Fibroblast of lung (primary cell): Measurements from ENCODE around the gene MT1X. TPM values are rescaled to one million over a fixed set of nuclear protein-coding genes. Genes with fewer than 3 reads are reported as not detected.

ENCODE experiments used
- DNase-seq, 2 donors: peaks; one replicate each; pipeline versions ENCODE4 v3.0.0 to v3.0.0-alpha.2; 2010; ENCODE audit warnings: low read depth in 2 of 2
- H2AFZ ChIP-seq: 2 replicates; pipeline ENCODE4 v1.5.1; 2012; ENCODE audit warnings: low read length, control low read depth, inconsistent platforms
- H3K27ac ChIP-seq: 2 replicates; pipeline ENCODE4 v1.5.1; 2011; ENCODE audit warnings: low read length, control low read depth; ENCODE audit not compliant: insufficient read depth
- H3K27me3 ChIP-seq: 2 replicates; pipeline ENCODE4 v1.5.1; 2011; ENCODE audit warnings: mild to moderate bottlenecking, low read length; ENCODE audit not compliant: control insufficient read depth, insufficient read depth
- H3K36me3 ChIP-seq: 2 replicates; pipeline ENCODE4 v1.5.1; 2011; ENCODE audit warnings: low read length; ENCODE audit not compliant: control insufficient read depth, insufficient read depth
- H3K4me1 ChIP-seq: 2 replicates; pipeline ENCODE4 v1.5.1; 2011; ENCODE audit warnings: low read length; ENCODE audit not compliant: control insufficient read depth, insufficient read depth; ENCODE audit errors: extremely low read depth
- H3K4me2 ChIP-seq: 2 replicates; pipeline ENCODE4 v1.5.1; 2011; ENCODE audit warnings: low read length, control low read depth; ENCODE audit not compliant: insufficient read depth; ENCODE audit errors: extremely low read depth
- H3K4me3 ChIP-seq, 4 experiments: fragments of 200-600 bp in 1 of 4; sonication (generic) in 1 of 4; replicated peaks in 1 of 4; 2 replicates each; pipeline ENCODE4 v1.5.1; 2011 to 2016; ENCODE audit warnings: low read length in 4 of 4, low read depth in 3 of 4, mild to moderate bottlenecking in 3 of 4, control low read depth in 2 of 4, inconsistent platforms in 1 of 4, mixed read lengths in 1 of 4; ENCODE audit not compliant: insufficient read depth in 1 of 4; ENCODE audit errors: control extremely low read depth in 1 of 4
- H3K79me2 ChIP-seq: 2 replicates; pipeline ENCODE4 v1.5.1; 2012; ENCODE audit warnings: mild to moderate bottlenecking, low read length, inconsistent platforms; ENCODE audit not compliant: control insufficient read depth, insufficient read depth
- H3K9ac ChIP-seq: 2 replicates; pipeline ENCODE4 v1.5.1; 2011; ENCODE audit warnings: mild to moderate bottlenecking, low read length, control low read depth; ENCODE audit not compliant: insufficient read depth
- H3K9me3 ChIP-seq: 2 replicates; pipeline ENCODE4 v1.5.1; 2012; ENCODE audit warnings: low read depth, low read length; ENCODE audit not compliant: control insufficient read depth, insufficient read depth
- H4K20me1 ChIP-seq: 2 replicates; pipeline ENCODE4 v1.5.1; 2011; ENCODE audit warnings: low read length; ENCODE audit not compliant: control insufficient read depth, insufficient read depth; ENCODE audit errors: extremely low read depth
- EZH2 ChIP-seq: IDR thresholded peaks from 2 replicates; pipeline ENCODE4 v1.5.1; 2012; ENCODE audit warnings: low read length, control low read depth, mild to moderate bottlenecking; ENCODE audit errors: missing control alignments
- polyA plus RNA-seq, 2 donors: library from polyadenylated mRNA; depleted of rRNA in 1 of 2; stranded (reverse) in 1 of 2; unstranded in 1 of 2; fragments of >200 nt; gene quantifications; 2 replicates each; pipeline ENCODE4 v1.2.1, GENCODE V29; 2011 to 2012; ENCODE audit warnings: missing spikeins in 1 of 2
- total RNA-seq: library from RNA; depleted of rRNA; stranded (reverse); fragments of >200 nt; gene quantifications from 2 replicates; pipeline ENCODE4 v1.2.1, GENCODE V29; 2014
- TF ChIP-seq, protein P1 (sequence below), 2 donors: IDR thresholded peaks in 1 of 2; conservative IDR thresholded peaks in 1 of 2; 1 replicate in 1 of 2; 2 replicates in 1 of 2; pipeline ENCODE4 v1.5.1; 2011 to 2012; ENCODE audit warnings: low read length in 2 of 2, control low read depth in 1 of 2, inconsistent platforms in 1 of 2, low read depth in 1 of 2, mild to moderate bottlenecking in 1 of 2

Gene MT1X
- total and polyA plus RNA-seq, 2 donors (not counting 1 experiment from before 2014, with no cell fraction given): 137 to 242 TPM

DNA sequence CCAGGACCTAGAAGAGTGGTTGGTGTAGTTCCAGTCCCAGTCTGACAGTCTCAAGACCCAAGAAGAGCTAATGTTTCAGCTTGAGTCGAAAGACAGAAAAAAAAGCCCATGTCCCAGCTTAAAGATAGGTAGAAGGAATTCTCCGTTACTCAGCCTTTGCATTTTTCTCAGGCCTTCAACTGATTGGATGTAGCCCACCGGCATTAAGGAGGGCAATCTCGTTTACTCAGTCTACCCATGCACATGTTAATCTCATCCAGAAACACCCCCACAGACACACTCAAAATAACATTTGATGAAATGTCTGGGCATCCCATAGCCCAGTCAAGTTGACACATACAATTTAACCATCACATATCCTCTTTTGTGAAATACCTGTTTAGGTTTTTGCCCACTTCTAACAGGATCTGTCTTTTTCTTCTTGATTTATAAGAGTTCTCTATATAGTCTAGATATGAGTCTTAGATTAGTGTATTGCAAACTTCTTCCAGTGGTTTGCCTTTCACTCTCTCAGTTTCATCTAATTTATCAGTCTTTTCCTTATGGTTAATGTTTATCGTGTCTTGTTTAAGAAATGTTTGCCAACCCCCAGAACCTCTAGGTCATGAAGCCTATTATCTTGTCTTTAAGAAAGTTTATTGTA is 40.1 kb downstream of the MT1X start:
- Histone ChIP-seq H3K9ac (no peak overlapping the region), H4K20me1 (no peaks in the 10 kb centered on the region), H3K4me1 (no peaks in the 10 kb centered on the region), H3K9me3 (no peaks in the 10 kb centered on the region), H3K79me2 (no peaks in the 10 kb centered on the region), H2AFZ (no peak overlapping the region), H3K27ac (no peak overlapping the region), H3K4me2 (no peak overlapping the region), H3K4me3 (no peak overlapping the region), H3K27me3 (no peaks in the 10 kb centered on the region), H3K36me3 (no peaks in the 10 kb centered on the region)
- TF ChIP-seq, protein P1, sequence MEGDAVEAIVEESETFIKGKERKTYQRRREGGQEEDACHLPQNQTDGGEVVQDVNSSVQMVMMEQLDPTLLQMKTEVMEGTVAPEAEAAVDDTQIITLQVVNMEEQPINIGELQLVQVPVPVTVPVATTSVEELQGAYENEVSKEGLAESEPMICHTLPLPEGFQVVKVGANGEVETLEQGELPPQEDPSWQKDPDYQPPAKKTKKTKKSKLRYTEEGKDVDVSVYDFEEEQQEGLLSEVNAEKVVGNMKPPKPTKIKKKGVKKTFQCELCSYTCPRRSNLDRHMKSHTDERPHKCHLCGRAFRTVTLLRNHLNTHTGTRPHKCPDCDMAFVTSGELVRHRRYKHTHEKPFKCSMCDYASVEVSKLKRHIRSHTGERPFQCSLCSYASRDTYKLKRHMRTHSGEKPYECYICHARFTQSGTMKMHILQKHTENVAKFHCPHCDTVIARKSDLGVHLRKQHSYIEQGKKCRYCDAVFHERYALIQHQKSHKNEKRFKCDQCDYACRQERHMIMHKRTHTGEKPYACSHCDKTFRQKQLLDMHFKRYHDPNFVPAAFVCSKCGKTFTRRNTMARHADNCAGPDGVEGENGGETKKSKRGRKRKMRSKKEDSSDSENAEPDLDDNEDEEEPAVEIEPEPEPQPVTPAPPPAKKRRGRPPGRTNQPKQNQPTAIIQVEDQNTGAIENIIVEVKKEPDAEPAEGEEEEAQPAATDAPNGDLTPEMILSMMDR (conservative IDR thresholded peaks at IDR 0.05 in 1 of 2, IDR thresholded peaks at IDR 0.05 in 1 of 2; ENCODE audit: low read depth in 1 of 2, low read length in 2 of 2): no peak
- TF ChIP-seq EZH2: no peak
- no peak for DNase-seq

DNA sequence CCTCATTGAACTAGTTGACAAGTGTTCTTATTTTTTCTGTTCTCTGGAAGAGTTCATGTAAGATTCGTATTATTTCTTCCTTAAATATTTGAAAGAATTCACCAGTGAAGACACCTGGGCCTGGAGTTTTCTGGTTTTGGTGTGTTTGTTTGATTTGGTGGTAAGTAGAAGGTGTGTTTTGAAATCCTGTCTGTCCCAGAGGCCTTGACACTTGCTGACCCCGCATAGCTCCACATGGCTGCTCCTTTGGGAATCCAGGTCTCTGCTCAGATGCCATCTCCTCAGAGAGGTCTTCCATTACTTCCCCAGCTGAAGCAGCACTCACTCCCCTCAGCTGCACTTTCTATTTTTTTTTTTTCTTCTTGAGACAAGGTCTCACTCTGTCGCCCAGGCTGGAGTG is 41.9 kb downstream of the MT1X start:
- TF ChIP-seq, protein P1 (conservative IDR thresholded peaks at IDR 0.05 in 1 of 2, IDR thresholded peaks at IDR 0.05 in 1 of 2; ENCODE audit: low read depth in 1 of 2, low read length in 2 of 2): no peak
- no peak for DNase-seq

DNA sequence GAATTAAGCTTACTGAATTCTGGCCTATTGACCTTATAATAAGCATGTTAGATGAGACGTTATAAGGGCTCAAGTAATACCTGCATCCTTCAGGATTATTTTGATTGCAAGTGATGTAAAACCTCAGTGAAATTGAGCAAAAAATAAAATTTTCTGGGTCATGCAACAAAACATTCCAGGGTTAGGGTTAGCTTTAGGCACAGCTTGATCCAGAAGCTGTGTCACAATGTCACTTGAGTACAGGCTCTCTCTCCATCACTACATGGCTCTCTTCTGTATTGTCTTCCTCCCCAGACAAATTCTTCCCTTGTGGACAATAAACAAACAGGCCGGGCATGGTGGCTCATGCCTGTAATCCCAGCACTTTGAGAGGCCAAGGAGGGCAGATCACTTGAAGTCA is 44.0 kb downstream of the MT1X start:
- Histone ChIP-seq H3K9me3 (no peaks in the 10 kb centered on the region), H3K79me2 (peaks cover 14% of the 10 kb centered on the region), H3K27ac (no peak overlapping the region), H3K9ac (no peak overlapping the region), H3K36me3 (no peaks in the 10 kb centered on the region), H3K4me1 (peaks cover 4% of the 10 kb centered on the region), H4K20me1 (no peaks in the 10 kb centered on the region), H2AFZ (no peak overlapping the region), H3K27me3 (no peaks in the 10 kb centered on the region), H3K4me2 (no peak overlapping the region), H3K4me3 (no peak overlapping the region)
- no peak for DNase-seq
- TF ChIP-seq, protein P1 (conservative IDR thresholded peaks at IDR 0.05 in 1 of 2, IDR thresholded peaks at IDR 0.05 in 1 of 2; ENCODE audit: low read depth in 1 of 2, low read length in 2 of 2): no peak
- no peak for TF ChIP-seq EZH2

More for the DNA sequence above, 41.9 kb downstream of the MT1X start:
- peaks cover under 1% of the 10 kb centered on the region for H3K4me1 ChIP-seq
- H3K79me2 ChIP-seq: no peaks in the 10 kb centered on the region
- H2AFZ ChIP-seq: no peak overlapping the region
- no peak overlapping the region for H3K4me3 ChIP-seq
- no peaks in the 10 kb centered on the region for H3K36me3 ChIP-seq
- H3K9me3 ChIP-seq: no peaks in the 10 kb centered on the region
- H3K9ac ChIP-seq: no peak overlapping the region
- H3K4me2 ChIP-seq: no peak overlapping the region
- H3K27ac ChIP-seq: no peak overlapping the region
- no peaks in the 10 kb centered on the region for H3K27me3 ChIP-seq
- H4K20me1 ChIP-seq: no peaks in the 10 kb centered on the region
